ENCODE measurements around the gene LMO4.
A peak's percentile ranks its signal among the peaks of the same experiment; 100 is the strongest.

The LMO4 gene

DNA sequence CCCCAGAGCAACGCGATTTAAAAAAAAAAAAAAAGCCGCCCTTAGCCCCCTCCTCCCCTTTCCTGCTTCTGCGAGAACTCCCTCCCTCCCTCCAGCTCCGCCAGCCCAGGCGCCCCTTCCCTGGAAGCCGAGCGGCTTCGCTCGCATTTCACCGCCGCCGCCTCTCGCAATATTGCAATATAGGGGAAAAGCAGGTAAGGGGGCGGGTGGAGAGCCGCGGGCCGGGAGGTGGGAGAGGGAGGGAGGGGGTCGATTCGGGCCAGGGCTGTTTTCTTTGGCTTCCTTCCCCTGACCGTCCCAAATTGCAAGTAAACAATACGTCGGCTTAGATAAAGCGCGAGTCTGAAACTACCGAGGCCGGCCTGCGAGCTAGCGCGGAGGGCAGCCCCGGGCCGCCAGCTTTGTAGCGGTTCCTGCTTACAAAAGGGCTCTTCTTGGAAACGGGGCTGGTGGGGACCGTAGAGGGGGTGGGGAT, 408 bp downstream of the LMO4 start:
- peak; percentile 46 for DNase-seq

DNA sequence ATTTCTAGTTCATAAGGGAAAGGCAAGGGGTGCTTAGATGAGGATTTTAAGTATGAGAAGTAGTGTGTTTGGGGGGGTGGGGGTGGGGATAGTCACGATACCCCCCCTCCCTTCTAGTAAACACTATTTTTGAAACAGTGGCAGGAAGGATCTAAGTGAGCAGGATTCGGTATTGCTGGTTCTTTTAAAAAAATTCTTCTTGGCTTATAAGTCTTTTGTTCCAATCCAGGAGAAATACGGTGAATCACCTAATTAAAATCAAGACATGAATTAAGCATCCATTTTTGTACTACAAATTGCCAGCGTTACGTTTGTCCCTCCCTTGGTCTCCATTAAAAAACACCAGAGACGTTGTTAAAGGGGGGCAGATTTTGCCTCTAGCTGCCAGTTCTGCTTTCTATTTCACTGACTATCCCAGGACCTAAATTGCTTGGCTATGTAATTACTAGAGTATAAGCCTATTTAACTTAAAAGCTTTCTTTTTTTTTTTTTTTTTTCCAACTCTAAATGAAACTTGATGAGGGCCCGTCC, 911 bp downstream of the LMO4 start:
- no peak for DNase-seq

DNA sequence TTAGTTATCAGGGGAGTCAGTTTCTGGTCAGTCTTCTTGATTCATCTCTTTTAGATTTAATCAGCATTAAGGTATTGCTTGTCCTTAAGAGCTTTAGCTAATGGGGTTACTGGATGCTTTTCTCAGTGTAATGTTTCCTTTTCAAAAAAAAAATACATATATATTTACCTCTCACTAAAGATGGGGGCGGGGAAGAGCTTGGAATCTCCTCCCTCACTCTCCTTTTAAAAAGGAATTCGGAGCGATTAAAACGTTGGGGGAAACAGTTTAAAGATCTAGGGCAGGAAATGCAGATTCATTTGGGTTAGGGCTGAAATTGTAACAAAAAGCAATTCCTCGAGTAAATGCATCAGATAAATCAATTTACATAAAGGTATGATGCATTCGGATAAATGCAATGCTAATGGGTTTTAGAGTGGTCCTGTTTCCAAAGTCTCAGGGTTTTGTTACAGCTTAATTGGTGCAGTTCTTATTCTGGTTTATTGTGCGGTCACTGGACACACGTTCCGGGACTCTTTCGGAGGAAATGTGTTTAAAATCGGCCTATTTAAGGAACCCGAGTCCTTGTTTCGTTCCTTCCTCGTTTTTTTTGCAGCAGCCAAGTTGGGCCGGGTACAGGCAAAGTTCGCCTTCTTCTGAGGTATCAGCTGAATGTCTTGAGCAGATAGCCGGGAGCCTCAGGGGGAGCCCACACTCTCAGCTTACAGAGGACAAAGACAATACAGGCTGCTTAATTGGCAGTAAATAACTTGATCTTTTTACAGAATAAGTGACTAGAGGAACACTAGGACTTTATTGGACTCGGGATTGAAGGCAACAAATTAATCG, 1.6 kb downstream of the LMO4 start:
- DNase-seq = peak; percentile 18

DNA sequence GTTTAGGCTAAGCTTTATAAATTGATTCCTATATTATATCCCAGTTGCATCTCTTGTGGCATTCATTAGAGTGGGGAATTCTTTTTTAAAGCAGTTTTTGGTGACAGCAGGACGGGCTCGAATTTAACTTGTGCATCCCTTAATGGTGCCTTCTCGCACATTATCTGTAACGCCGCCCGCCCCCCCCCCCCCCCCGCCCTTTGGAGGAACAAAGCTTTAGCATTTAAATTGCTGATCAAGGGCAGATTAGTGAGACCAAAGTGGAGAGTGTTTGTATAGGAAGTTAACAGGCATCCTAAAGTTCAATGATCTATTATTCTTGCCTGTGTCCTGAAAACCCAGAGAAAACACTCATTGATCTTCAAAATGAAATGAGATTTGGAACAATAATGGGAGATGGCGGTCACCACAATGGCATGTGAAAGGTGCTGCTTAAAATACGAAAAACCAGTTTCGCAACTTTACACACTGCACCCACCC, 2.2 kb downstream of the LMO4 start:
- peak; percentile 47 for DNase-seq

DNA sequence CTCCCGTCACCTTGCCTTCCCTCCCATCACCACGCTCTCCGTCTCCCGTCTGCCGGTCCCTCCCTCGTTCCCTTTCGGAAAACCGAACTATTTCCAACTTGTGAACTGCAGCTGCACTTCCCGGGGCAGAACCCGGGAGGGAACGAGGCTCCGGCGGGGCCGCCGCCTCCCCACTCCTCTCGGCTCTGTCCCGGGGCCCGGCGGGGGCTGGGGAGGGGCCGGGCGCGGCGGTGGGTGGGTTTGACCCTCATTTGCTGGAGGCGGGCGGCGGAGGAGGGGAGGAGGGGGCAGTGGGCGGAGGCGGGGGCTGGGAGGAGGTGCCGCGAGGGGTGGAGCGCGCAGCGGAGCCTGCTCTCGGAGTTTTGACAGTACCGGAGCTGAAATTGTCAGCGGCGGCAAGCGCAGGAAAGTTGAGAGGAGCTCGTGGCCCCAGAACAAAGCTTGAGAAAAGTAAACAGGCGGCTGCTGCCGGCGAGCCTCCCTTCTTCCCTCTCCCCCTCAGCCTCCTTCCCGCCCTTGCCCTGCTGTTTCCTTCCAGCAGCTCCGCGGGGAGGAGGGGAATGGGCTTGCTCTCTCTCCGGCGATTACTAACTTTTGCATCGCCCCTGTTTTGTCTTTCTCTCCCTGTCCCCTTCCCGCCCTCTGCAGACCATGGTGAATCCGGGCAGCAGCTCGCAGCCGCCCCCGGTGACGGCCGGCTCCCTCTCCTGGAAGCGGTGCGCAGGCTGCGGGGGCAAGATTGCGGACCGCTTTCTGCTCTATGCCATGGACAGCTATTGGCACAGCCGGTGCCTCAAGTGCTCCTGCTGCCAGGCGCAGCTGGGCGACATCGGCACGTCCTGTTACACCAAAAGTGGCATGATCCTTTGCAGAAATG, 2.9 kb downstream of the LMO4 start:
- peak; percentile 87 for DNase-seq

DNA sequence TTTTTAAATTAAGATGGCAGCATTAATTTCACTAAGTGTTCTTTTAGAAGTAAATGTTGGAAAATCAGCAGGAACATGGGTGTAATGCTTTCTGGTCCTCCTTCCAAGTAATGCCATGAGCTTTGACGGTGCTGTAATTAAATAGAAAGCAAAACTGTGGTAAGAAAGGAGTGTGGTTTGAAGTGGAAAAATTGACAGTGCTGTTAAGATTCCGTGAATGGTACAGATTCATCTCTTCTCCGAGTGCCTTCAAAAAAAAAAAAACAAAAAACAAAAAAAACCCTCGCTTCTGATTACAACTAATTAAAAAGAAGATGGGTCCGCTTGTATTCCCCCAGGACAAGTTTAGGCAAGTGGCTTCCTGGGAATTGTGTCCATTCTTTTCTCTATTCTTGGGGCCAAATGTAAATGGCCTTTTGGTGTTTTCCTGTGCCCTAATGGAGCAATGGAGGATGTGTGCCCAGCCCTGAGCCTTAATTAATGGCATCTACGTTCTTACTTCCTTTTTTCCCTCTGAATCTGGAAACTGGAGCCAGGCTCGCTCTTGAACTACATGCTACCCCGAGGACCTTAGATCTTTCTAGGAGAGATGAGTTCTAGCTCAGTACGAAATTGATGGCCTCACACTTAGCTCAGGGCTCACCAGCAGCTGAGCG, 5.1 kb downstream of the LMO4 start:
- DNase-seq = no peak

DNA sequence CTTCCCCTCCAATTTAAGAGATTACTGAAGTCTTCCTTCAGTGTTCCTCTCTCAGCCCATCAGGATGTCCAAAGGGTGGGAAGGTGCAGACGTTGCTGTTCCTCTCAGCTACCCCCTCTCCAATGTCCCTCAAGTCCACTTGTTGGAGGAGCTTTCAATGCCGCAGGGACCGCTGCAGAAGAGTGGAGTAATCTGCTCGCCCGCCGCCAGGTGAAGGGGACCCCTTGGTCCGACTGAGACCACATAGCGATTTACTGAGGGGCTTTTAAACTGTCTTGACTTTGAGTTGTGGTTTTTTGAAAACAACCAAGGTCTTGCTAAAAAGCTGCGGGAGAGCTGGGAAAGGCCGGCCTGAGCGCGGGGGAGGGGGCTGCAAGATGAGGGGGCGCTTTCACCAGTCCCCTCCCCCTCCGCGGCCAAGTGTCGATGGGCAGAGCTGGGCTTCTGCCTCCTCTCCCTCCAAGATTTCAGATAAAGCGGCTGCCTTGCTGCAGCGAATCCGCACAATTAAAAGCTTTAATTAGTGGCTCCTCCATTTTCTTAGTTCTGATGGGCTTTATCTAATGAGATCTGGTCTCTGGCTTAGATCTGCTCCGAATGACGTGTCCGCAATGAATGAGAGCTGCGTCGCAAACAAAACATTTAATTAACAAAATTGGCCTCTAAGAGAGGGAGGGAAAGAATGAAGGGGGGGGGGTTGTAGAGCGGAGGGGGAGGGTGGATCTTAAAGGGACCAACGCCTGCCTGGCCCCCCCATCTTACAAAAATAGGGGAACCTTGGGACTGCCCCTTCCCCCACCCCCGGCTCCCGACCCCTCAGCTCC, 5.9 kb downstream of the LMO4 start:
- DNase-seq = no peak

DNA sequence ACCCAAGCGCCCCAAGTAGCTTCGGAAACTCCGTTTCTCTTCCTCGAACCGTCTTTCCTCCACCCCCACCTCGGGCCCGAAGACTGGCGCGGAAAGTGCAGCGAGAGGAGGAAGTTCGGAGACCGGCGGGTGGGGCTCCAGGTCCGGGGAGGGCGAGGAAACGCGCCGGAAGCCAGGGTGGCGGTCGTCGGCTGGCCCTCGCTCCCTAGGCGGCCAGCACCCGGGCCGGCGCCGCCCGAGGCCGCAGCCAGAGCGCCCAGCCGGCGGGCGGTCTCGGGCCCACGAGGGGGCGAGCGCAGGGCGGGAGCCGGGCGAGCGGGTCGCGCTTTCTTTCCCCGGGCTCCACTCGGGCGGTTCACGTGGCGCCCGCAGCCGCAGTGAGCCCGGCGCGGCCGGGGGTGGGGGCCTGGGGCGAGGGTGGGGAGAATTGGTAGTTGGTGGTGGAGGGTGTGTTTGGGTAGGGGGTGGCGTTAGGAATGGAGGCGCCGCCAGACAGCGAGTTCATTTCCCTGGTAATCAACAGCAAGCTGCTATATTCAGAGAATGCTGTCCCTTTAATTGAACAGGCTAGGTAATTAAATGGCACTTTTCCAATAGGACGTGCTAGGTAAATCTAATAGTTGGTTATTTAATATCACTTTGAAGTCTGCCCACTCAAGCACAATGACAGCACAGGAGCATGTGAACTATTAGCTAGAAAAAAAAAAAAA, 6.7 kb downstream of the LMO4 start:
- DNase-seq = peak; percentile 67

DNA sequence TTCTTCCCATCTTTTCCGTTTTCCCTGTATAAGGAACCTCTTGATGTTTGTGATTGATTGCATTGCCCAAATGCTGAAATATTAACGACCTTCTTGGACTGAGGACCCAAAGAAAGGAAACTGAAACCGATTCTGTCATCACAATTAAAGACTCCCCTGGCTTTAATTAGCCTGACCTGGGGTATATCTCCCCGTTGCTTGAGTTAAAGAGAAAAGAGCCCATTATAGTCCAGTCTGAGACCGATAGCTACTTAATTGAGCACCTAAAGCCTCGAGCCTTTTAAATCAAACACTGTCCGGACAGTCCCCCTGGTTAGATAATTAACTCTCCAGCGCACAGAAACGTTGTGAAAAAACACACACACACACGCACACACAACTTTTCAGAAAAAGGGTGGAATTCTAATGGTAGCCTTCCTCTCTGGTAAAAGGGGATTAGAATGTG, 8.0 kb downstream of the LMO4 start:
- no peak for DNase-seq

DNA sequence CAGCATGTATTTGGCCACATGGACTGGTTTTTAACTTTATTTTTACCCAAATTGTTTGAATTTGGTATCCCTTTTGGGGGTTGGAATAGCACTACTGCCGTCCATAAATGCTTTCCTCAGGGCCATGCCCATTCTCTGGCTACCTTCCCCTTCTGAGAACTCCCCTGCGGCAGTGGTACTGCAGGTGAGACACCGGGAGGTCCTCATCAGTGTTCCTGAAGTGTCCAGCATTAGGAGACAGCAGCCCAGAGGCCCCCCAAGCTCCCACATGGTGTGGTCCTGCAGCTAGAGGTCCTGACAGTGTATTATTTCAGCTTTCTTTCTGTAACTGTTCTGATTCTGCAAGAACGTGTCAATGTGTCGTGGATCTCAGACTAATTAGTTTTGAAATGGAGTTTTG, 8.9 kb downstream of the LMO4 start:
- DNase-seq = no peak

DNA sequence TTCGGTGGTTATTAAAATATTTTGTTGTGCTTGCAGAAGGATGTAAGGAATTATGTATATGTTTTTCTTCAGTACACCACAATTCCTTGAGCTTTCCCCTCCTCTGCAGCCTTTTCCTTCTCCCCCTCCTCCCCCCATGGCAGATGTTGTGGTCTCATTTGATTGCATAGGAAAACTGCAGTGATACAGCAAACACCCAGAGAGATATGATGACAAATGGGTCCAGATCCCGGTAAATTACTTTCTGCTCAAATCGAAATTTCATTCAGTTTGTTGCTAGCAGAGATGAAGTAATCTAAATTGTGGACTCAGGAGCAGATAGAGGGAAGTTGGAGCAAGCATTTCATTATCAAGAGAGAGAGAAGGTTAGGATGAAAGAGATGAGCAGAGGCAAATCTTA, 9.9 kb downstream of the LMO4 start:
- no peak for DNase-seq

DNA sequence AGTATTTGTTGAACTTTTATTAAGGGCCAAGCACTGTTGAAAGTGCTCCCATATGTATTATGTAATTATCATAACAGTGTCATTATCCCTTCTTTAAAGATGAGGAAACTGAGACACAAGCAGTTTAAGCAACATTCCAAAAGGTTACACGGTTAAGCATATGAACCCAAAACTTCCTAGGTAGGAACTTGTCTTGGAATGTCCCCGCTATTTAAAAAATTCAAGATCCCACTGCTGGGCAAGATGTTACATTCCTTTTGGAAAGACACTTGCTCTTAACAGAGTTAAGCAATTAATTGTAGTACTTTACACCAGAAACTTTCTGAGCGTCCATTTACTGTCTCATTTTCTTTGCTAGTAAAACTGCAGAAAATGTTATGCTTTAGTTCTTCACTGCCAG, 15.6 kb downstream of the LMO4 start:
- DNase-seq = no peak

DNA sequence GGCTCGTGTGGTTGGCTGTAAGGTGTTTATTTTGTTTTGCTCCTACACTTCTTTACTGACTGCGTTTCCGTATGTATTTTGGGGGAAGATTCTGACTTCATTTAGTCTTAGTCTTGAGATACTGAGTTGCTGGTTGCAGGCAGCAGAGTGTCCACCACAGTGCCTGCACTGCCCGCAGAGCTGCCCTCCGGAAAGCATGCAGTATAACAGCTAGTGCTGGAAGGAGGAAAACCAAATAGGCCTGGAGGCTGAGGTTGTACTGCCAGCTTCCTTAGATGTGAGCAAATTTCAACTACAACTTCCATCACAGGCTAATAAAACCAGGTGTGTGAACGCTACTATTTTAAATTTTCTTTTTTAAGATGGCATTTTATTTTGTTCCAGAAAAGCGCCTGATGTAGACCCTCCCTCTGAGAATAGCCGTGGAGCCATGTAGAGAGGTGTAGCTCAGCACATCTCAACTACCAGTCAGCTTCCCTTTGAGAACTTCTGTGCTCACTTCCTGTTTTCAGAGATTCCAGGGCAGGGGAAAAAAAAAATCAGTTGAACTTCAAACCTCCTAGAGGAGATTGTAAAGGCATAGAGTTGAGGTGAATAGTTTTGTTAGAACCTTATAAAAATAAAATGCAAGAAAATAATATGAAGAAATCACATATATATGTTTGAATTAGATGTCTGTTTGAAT, 17.6 kb downstream of the LMO4 start:
- DNase-seq = no peak

DNA sequence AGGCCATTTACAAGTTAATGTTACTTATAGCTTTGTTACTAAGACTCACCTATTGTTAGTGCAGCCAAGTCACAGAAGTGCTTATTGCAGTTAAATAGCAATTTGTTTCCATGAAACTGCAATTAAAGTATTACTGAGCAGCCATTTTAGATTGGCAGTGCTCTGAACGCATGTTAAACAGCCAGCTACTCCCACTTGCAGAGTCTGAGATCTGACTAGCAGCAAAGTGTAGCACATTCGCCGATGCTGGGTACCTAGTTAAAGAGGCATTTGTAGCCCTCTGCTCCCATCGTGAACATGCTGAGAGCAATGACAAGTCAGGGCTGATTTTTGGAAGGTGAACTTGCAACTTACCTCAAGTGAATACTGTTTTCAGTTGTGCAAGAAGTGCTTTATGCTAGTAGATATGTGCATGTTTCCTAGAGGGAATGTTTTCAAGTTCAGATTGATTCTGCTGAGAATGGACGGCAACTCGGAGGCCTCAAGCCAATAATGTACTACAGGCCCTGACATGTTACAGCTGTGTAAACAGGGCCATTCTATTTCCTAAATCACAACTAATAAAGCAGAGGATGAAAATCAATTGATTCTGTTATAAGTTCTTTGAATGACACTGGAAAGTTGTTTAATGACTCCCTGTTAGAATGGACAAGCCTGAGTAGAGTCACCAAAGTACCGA, 19.8 kb downstream of the LMO4 start:
- DNase-seq = no peak

DNA sequence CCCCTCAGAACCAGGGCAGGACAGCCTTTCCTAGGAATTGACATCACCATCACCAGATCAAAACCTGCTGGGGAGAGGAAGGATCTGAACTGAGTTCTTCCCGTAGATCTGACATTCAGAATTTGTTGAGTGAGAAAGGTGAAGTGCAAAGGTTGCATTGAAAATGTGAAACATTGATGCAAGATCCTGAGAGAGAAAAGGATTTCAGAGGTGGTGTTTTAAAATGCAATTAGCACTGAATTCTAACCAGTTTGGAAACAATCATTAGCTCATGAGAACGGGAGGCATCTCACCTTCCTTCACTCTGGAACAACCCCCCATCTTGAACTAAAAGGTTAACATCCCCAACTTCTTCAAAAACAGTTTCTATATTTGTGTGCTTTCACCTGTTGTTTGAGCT, 20.4 kb downstream of the LMO4 start:
- DNase-seq = no peak

DNA sequence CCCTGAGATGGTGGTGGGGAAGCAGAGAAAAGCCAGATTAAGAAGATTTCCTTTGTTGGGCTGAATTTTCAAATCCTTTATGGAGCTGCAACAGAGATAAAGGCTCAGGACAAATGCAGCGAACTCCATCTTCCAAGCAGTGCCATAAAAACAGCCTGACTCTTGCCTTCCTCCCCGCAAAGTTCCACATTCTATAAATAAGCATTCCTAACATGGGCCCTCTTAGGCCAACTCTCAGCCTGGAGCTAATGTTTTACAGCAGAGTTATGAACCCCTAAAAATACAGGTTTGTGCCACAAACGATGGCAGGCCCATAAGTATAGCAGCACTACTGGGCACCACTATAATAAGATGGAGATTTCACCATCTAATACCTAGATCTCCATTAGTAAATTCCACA, 27.2 kb downstream of the LMO4 start:
- DNase-seq = no peak

DNA sequence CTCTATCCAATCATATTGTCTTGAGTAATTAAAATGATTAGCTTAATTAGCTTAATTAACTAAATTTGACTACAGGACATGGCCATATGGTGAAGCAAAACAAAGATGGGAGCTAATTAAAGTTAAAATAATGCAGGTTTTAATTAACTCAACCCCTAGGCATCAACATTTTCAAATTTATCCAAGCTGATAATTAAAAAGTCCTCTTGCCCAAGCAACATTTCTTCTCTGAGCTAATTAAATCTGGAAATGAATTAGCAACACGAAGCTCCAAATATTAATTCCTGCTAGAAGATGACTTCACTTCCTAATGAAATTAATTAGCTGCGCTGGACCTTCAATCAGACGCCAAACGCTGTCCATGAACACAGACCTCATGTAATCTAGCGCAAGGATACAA, 27.9 kb downstream of the LMO4 start:
- DNase-seq = no peak

DNA sequence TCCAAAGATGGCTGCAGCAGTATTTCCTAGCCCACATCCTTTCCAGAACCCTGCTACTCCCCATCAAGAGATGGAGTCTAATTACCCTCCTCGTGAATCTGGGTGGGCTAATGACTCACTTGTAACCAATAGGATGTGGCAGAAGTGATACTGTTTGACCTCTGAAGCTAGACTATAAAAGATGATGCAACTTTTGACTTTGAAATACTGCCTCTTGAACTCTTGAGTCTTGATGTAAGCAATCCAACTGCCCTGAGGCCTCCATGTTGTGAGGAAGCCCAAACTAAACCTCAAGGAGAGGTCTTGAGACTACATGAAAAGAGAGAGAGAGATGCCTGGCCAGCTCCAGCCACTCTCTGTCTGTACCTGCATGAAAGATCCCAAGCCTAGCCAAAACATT, 29.5 kb downstream of the LMO4 start:
- no peak for DNase-seq

DNA sequence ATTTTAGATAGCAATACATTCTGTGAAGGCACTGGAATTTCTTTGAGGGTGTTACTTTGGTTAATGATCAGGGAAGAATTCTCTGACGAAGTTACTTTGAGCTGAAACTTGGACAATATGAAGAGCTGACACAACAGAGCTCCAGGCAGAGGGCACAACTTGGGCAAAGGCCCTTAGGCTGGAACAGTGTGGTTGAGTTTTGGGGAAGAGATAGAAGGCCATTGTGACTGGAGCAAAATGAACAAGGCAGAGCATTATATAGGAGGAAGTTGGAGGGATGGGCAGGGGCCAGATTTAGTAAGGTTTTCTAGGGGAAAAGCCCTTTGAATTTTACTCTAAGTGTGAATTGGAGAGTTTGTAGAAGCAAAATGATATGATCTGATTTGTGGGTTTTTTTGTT, 30.9 kb downstream of the LMO4 start:
- no peak for DNase-seq
